PFSK-1 (cell line): ENCODE data around the gene ELL2.

ENCODE experiments used
- FOXP2 ChIP-seq: optimal IDR thresholded peaks from 2 replicates; pipeline ENCODE3; 2011; ENCODE audit warnings: borderline replicate concordance, control low read depth, inconsistent platforms; ENCODE audit not compliant: insufficient read depth; ENCODE audit errors: extremely low read length, extremely low read depth
- POLR2AphosphoS5 ChIP-seq: IDR thresholded peaks from 2 replicates; pipeline ENCODE4 v1.6.1; 2012; ENCODE audit warnings: low read depth, mild to moderate bottlenecking, control low read depth, low read length, moderate library complexity
- REST ChIP-seq, 2 experiments: IDR thresholded peaks; 2 replicates each; pipeline versions ENCODE4 v1.6.1 to v1.8.0; 2011 to 2012; ENCODE audit warnings: low read depth in 2 of 2, low read length in 2 of 2, control low read depth in 1 of 2, inconsistent platforms in 1 of 2, mild to moderate bottlenecking in 1 of 2, moderate library complexity in 1 of 2; ENCODE audit not compliant: insufficient read depth in 1 of 2
- TAF1 ChIP-seq: IDR thresholded peaks from 2 replicates; pipeline ENCODE4 v1.6.1; 2012; ENCODE audit warnings: low read length, control low read depth, borderline replicate concordance; ENCODE audit not compliant: insufficient read depth

- TF ChIP-seq POLR2AphosphoS5 (no peak), TAF1 (no peak), REST (IDR thresholded peaks at IDR 0.05; ENCODE audit: insufficient read depth in 1 of 2, low read depth in 2 of 2, low read length in 2 of 2) (no peak), FOXP2 (no peak)
These were observed 32.1 kb upstream of the ELL2 start for GRCh38 chr5:95993776-95994175.
